Superior temporal gyrus (tissue), 1 donor: ENCODE results near the gene SMARCA5.

Source experiments
- DNase-seq: peaks from one replicate; pipeline ENCODE4 v3.0.0-alpha.2; 2016; ENCODE audit errors: extremely low spot score

The SMARCA5 gene

DNA sequence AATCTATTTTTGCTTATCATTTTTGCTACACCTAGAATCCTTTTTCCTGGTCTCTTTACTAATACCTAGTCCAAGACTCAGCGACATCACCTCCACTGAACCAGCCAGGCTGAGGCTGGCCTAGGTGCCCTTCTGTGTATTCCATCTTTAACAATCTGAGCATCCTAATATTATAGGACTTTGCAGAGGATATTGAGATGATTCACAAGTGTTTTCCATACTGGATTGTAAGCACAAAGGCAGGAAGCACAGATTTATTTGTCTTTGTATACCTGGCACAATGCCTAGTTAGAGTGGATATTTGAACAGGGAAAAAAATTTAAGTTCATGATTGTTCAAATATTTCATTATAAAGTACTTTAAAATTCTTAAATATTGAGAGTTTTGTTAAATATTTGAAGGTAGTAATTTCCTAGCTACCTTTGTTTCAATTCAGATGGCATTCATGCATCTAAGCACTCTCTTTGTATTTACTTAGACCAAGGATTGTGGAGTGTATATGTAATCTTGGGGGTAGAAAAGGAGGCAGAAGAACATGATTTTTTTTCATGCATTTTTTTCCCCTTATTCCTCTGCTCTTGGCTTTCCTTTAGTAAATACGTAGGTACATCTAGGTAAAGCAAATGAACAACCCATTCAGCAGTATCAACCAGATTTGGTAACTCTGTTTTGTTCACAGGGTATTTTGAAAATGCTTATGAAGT, 18.4 kb downstream of the SMARCA5 start:
- DNase-seq = no peak

- no peak for DNase-seq
Measured at GRCh38 chr4:143538979-143539669, 25.6 kb downstream of the SMARCA5 start.

DNA sequence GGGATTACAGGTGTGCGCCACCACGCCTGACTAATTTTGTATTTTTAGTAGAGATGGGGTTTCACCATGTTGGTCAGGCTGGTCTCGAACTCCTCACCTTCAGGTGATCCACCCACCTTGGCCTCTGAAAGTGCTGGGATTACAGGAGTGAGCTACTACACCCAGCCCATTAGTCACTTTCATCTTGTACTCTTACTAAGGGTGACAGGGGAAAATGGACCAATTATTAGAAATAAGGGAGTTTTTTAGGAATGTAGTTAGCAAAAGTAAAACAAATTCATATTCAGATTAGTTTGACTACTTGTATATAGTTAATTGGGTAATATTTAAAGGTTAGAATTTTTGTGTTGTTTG, 26.1 kb downstream of the SMARCA5 start:
- no peak for DNase-seq

GRCh38 chr4:143549928-143550327, 36.4 kb downstream of the SMARCA5 start:
- DNase-seq = no peak

- DNase-seq = no peak
Measured at GRCh38 chr4:143554728-143555597, 41.5 kb downstream of the SMARCA5 start.

GRCh38 chr4:143555676-143556075, 42.2 kb downstream of the SMARCA5 start:
- DNase-seq = no peak

GRCh38 chr4:143558286-143558685, 44.8 kb downstream of the SMARCA5 start:
- no peak for DNase-seq

- peak; percentile 69 for DNase-seq
Measured at GRCh38 chr4:143558823-143559756, 45.6 kb downstream of the SMARCA5 start.

- no peak for DNase-seq
Measured at GRCh38 chr4:143559757-143560147, 46.2 kb downstream of the SMARCA5 start.

GRCh38 chr4:143564472-143564871, 51.0 kb downstream of the SMARCA5 start:
- DNase-seq = no peak

- no peak for DNase-seq
Measured at GRCh38 chr4:143575331-143575730, 61.8 kb downstream of the SMARCA5 start.

DNA sequence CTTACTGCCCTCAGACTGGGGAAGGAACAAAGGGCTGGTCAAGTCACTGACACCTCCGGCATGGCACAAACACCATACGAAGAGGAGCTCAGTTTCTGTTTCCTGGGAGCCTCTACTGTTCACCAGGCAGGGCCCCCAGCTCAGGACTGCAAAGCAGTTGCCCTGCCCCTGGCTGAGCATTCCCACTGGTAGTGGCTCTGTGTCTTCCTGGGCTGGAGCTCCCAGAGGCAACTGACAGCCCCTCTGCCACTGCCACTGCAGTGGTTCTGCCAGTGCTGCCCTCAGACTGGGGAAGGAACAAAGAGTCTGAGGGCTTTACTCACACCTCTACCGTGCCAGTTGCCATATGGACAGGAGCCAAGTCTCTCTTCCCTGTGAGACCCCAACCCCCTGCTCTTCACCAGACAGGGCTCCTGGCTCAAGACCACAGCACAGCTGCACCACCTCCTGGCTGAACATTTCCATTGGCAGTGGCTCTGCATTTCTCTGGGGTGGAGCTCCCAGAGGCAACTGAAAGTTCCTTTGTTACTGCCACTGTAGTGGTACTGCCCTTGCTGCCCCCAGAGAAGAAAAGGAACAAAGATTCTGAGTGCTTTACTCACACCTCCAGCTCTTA, 67.9 kb downstream of the SMARCA5 start:
- no peak for DNase-seq

- no peak for DNase-seq
Measured at GRCh38 chr4:143585548-143585947, 72.0 kb downstream of the SMARCA5 start.

DNA sequence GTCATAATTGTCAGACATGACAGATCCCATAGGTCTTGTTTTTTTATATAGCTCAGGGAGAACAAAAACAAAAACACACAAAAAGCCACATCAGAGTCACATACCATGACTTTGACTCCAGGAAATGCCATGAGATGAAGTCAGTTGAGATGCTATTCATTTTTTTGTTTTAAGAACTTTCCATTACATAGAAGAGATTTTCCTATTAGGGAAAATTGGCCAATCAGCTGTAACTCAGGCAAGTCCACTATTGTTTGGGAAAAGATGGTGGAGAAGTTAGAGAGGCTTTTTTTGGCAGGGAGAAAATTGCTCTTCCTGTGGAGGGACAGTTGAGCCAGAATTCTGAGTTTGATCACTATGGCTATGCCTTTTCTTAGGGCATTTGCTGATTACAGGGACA, 72.6 kb downstream of the SMARCA5 start:
- DNase-seq = no peak

GRCh38 chr4:143587703-143588102, 74.2 kb downstream of the SMARCA5 start:
- DNase-seq = no peak

DNA sequence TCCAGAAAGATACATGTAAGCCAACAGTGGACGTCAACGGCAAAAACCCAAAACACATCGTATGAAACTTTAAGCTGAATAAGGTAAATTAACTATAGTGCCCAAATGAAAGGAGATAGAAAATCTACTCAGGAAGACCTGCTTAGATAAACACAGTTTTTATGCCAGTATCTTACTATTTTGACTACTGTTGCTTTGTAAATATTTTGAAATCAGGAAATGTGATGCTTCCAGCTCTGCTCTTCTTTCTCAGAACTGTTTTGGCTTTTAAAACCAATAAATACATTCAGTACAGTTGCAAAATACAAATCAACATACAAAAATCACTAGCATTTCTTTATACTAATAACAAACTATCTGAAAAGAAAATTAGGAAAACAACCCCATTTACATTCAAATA, 83.8 kb downstream of the SMARCA5 start:
- no peak for DNase-seq

DNA sequence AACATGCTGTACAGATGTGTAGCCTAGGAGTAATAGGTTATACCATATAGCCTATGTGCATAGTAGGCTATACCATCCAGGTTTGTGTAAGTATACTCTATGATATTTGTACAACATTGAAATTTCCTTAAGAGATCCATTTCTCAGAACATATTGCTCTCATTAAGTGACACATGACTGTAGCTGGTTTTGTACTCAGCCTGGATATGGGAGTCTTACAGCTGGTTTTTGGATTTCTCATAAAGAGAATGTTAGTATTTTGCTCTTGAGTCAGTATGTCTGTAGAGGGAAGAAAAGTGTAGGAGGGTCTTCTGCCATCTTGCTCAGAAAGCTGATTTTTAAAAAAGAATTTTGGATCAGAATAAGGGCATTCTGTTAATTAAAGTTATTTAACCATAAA, 85.3 kb downstream of the SMARCA5 start:
- DNase-seq = no peak

DNA sequence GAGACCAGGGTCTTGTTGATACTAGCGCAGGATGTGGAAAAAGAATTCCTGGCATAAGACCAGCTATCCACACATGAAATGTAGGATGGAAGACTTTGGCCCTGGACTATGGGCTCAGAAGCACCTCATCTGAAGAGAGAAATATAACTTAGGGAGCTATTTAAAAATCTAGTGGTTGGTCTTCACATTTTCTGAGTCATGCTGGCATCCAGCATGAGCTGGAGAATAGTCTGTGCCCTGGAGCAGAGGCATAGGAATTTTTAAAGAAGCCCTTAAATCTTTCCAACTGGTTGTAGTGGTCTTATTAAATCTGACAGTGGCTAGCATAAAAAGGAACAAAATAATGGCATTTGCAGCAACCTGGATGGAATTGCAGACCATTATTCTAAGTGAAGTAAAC, 86.3 kb downstream of the SMARCA5 start:
- DNase-seq = no peak

DNA sequence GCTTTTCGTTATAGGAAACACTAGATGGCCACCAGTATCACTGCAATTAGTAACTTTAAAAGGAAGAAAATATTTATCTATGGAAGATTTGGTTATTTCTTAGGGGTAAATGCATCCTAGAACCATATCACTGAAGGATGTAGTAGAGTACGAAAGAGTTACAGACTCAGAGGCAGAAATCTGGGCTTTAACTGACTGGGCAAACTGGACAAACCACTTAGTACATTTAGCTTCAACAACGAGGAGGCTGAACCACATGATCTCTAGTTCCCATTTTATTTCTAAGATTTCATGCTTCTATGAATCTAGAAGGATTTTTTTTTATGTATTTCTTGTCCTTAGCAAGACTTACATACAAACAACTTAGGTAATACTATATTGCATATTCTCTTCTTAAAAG, 93.0 kb downstream of the SMARCA5 start:
- DNase-seq = no peak
